Liver (tissue), 3 donors: ENCODE results near the gene FBXO4.

Experiments
- CTCF ChIP-seq: fragments of 150-350 bp; IDR thresholded peaks from 2 replicates; pipeline ENCODE4 v1.5.1; 2017; ENCODE audit warnings: improper control_type of control experiment, low read depth, low read length; ENCODE audit not compliant: missing input control
- EGR1 ChIP-seq, 2 donors: IDR thresholded peaks; 2 replicates each; pipeline ENCODE4 v1.6.1; 2016 to 2018; ENCODE audit warnings: antibody characterized with exemption in 2 of 2, low read depth in 2 of 2
- FOXA1 ChIP-seq: IDR thresholded peaks from 2 replicates; pipeline ENCODE4 v1.6.1; 2016; ENCODE audit warnings: antibody characterized with exemption
- GABPA ChIP-seq, 2 donors: IDR thresholded peaks in 1 of 2; conservative IDR thresholded peaks in 1 of 2; 2 replicates each; pipeline ENCODE4 v1.6.1; 2016; ENCODE audit warnings: antibody characterized with exemption in 2 of 2, mild to moderate bottlenecking in 1 of 2, moderate library complexity in 1 of 2
- HNF4G ChIP-seq: IDR thresholded peaks from 2 replicates; pipeline ENCODE4 v1.6.1; 2016; ENCODE audit warnings: antibody characterized with exemption
- MAX ChIP-seq: IDR thresholded peaks from 2 replicates; pipeline ENCODE4 v1.6.1; 2016; ENCODE audit warnings: antibody characterized with exemption
- REST ChIP-seq: IDR thresholded peaks from 2 replicates; pipeline ENCODE4 v1.6.1; 2016; ENCODE audit warnings: antibody characterized with exemption, mild to moderate bottlenecking
- YY1 ChIP-seq: IDR thresholded peaks from 2 replicates; pipeline ENCODE4 v1.6.1; 2016; ENCODE audit warnings: antibody characterized with exemption, mild to moderate bottlenecking
- donor health status: healthy.
- donor health status: healthy.

GRCh38 chr5:41980870-41981269 lies 55.8 kb downstream of the FBXO4 start:
- TF ChIP-seq CTCF (no peak), YY1 (no peak), EGR1 (IDR thresholded peaks at IDR 0.05; ENCODE audit: low read depth in 2 of 2) (no peak), MAX (no peak), REST (no peak), FOXA1 (no peak), GABPA (IDR thresholded peaks at IDR 0.05 in 1 of 2, conservative IDR thresholded peaks at IDR 0.05 in 1 of 2) (no peak), HNF4G (no peak)
